ENCODE data around the gene NPAS3. TPM values are rescaled to one million over a fixed set of nuclear protein-coding genes. Genes with fewer than 3 reads are reported as not detected.

NPAS3 gene
- total RNA-seq, 1 experiment from 2014 or later: 15.6 TPM

DNA sequence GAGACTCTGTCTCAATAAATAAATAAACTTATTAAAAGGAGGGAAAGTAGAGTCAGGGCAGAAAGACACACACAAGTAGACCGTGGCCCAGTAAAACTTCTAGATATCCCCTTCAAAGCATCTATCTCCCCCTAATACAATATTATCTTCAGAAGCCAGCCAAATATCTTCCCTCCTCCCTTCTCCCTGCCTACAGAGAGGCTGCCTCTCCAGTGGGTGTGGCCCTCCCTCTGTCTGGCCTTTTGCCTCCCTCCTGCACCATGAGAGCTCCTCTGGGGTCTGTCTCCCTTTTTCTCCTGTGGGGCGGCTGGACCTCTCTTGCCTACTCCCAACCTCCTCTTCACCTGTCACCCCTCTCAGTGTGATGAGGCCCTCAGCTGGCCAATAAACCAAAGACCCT is 873.0 kb downstream of the NPAS3 start:
- ChIA-PET CTCF (no interaction called here), POLR2A (ENCODE audit: low non-redundant PET) (no interaction called here)
- no TSS peak for BruUV-seq (replicated peaks)
- no peak for TF ChIP-seq EZH2 (IDR thresholded peaks at IDR 0.05; ENCODE audit: borderline replicate concordance, low read depth, low read length, poor library complexity, severe bottlenecking)
- TF ChIP-seq, protein P1, sequence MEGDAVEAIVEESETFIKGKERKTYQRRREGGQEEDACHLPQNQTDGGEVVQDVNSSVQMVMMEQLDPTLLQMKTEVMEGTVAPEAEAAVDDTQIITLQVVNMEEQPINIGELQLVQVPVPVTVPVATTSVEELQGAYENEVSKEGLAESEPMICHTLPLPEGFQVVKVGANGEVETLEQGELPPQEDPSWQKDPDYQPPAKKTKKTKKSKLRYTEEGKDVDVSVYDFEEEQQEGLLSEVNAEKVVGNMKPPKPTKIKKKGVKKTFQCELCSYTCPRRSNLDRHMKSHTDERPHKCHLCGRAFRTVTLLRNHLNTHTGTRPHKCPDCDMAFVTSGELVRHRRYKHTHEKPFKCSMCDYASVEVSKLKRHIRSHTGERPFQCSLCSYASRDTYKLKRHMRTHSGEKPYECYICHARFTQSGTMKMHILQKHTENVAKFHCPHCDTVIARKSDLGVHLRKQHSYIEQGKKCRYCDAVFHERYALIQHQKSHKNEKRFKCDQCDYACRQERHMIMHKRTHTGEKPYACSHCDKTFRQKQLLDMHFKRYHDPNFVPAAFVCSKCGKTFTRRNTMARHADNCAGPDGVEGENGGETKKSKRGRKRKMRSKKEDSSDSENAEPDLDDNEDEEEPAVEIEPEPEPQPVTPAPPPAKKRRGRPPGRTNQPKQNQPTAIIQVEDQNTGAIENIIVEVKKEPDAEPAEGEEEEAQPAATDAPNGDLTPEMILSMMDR (conservative IDR thresholded peaks at IDR 0.05; ENCODE audit: low read depth, low read length): no peak
- H3K36me3 ChIP-seq (ENCODE audit: insufficient read depth, low read length, poor library complexity, severe bottlenecking): no peaks in the 10 kb centered on the region
- H3K9me3 ChIP-seq (ENCODE audit: low read depth, low read length, poor library complexity, severe bottlenecking): no peaks in the 10 kb centered on the region
- intact Hi-C loops (cut with micrococcal nuclease; ENCODE audit: unreplicated experiment): no loop called here
- no peak overlapping the region for H3K4me3 ChIP-seq (ENCODE audit: low read depth, low read length, poor library complexity, severe bottlenecking)
- no peak overlapping the region for H3K27ac ChIP-seq (ENCODE audit: low read depth, low read length, poor library complexity, severe bottlenecking)
- no peak for DNase-seq (ENCODE audit: low spot score)
- H3K4me1 ChIP-seq (ENCODE audit: insufficient read depth, low read length, poor library complexity, severe bottlenecking): peaks cover 22% of the 10 kb centered on the region
- no peaks in the 10 kb centered on the region for H3K27me3 ChIP-seq (replicated peaks; ENCODE audit: insufficient read depth, low read depth, low read length, poor library complexity)

DNA sequence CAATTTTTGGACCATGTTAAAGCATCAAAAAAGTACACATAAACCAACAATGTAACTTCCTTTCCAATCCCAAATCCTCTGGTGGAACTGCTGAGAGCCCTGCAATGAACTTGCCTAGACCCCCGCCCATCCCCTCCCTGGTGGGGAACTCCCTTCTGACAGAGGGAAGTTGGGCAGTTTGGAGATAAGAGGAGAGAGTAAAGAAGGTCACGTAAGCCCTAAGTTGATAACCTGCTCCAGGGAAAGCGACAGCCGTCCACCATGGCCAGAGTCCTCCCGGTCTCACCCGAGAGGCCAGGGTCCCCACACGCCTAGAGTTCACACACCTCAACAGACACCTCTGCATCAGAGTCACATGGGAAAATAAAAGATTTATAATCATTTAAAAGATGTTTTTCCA is 873.5 kb downstream of the NPAS3 start:
- no peak for TF ChIP-seq EZH2 (IDR thresholded peaks at IDR 0.05; ENCODE audit: borderline replicate concordance, low read depth, low read length, poor library complexity, severe bottlenecking)
- TF ChIP-seq, protein P1 (conservative IDR thresholded peaks at IDR 0.05; ENCODE audit: low read depth, low read length): no peak
- Histone ChIP-seq H3K4me3 (ENCODE audit: low read depth, low read length, poor library complexity, severe bottlenecking) (no peak overlapping the region), H3K9me3 (ENCODE audit: low read depth, low read length, poor library complexity, severe bottlenecking) (no peaks in the 10 kb centered on the region), H3K36me3 (ENCODE audit: insufficient read depth, low read length, poor library complexity, severe bottlenecking) (no peaks in the 10 kb centered on the region), H3K27me3 (replicated peaks; ENCODE audit: insufficient read depth, low read depth, low read length, poor library complexity) (no peaks in the 10 kb centered on the region), H3K4me1 (ENCODE audit: insufficient read depth, low read length, poor library complexity, severe bottlenecking) (peaks cover 22% of the 10 kb centered on the region), H3K27ac (ENCODE audit: low read depth, low read length, poor library complexity, severe bottlenecking) (no peak overlapping the region)
- POLR2A ChIA-PET (ENCODE audit: low non-redundant PET): no interaction called here
- DNase-seq (ENCODE audit: low spot score): no peak
- CTCF ChIA-PET: no interaction called here
- intact Hi-C loops (cut with micrococcal nuclease; ENCODE audit: unreplicated experiment): no loop called here
- BruUV-seq (replicated peaks): no TSS peak

DNA sequence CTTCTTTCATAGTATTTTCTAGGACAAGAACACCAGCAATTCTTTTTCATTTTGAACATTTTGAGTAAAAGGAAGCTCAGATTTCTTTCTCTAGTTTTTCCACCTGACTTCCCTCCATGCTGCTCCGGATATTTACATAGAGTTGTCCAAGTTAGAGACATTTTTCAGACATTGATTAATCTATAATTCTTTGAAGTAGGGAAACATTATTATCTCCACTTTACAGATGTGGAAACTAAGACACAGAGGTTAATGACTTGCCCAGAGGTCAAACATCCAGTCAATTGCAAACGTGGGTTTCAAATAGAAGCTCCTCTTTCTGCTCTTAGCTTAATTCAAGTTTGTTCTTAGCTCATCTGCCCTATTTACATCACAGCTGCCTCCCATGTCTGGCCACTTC is 873.9 kb downstream of the NPAS3 start:
- intact Hi-C loops (cut with micrococcal nuclease; ENCODE audit: unreplicated experiment): no loop called here

More for the DNA sequence above, 873.9 kb downstream of the NPAS3 start:
- Histone ChIP-seq H3K27ac (ENCODE audit: low read depth, low read length, poor library complexity, severe bottlenecking) (no peak overlapping the region), H3K27me3 (replicated peaks; ENCODE audit: insufficient read depth, low read depth, low read length, poor library complexity) (no peaks in the 10 kb centered on the region), H3K36me3 (ENCODE audit: insufficient read depth, low read length, poor library complexity, severe bottlenecking) (no peaks in the 10 kb centered on the region), H3K4me1 (ENCODE audit: insufficient read depth, low read length, poor library complexity, severe bottlenecking) (peaks cover 22% of the 10 kb centered on the region), H3K9me3 (ENCODE audit: low read depth, low read length, poor library complexity, severe bottlenecking) (no peaks in the 10 kb centered on the region), H3K4me3 (ENCODE audit: low read depth, low read length, poor library complexity, severe bottlenecking) (no peak overlapping the region)
- ChIA-PET POLR2A (ENCODE audit: low non-redundant PET) (no interaction called here), CTCF (no interaction called here)
- no TSS peak for BruUV-seq (replicated peaks)
- TF ChIP-seq EZH2 (IDR thresholded peaks at IDR 0.05; ENCODE audit: borderline replicate concordance, low read depth, low read length, poor library complexity, severe bottlenecking): no peak
- TF ChIP-seq, protein P1 (conservative IDR thresholded peaks at IDR 0.05; ENCODE audit: low read depth, low read length): no peak
- DNase-seq (ENCODE audit: low spot score): no peak
